Heart left ventricle (tissue), 13 donors: Measurements from ENCODE around the gene FGD3.

Experiments used
- CTCF ChIP-seq, 12 donors: fragments of 200-600 bp; sonication (generic) in 4 of 12; IDR thresholded peaks; one replicate each; pipeline versions ENCODE4 v1.5.0 to v1.8.0; 2018 to 2022; ENCODE audit warnings: antibody characterized with exemption in 12 of 12, mild to moderate bottlenecking in 5 of 12
- POLR2A ChIP-seq, 2 donors: fragments of 450-650 bp; IDR thresholded peaks; one replicate each; pipeline ENCODE4 v1.6.1; 2017; ENCODE audit warnings: antibody characterized with exemption in 2 of 2, mild to moderate bottlenecking in 2 of 2, moderate library complexity in 2 of 2
- donor health status: ischemic (EF 13 %, LVEDD 7.1; RV severe dilation, severe dysfunction).
- donor health status: DM: no; HTN: yes; CAD: no.
- donor health status: DM: no; HTN: no; CAD: no.
- donor health status: ischemic (EF 25% LVEDD 6.9; RV normal size, moderate dysfunction).
- donor health status: ischemic (EF 25% LVEDD 5.7; RV mildly dilated, moderate dysfunction).
- donor health status: ischemic (EF 35%, LVEDD 5.7; RV mildly dilated, moderate dysfunction).
- donor health status: nonischemic (EF 11% LVEDD 7.7; RV severe dilation, severe dysfunction).
- donor health status: DM: yes; HTN: yes; CAD: no.
- donor health status: PGD.
- donor health status: ischemic (EF 29% LVEDD 5.4; RV normal size, mild dysfunction).
- donor health status: nonischemic (EF 23%, LVEDD 6.1; RV moderate dilation, normal function).

GRCh38 chr9:92938025-92938424, 9.3 kb upstream of the FGD3 start:
- TF ChIP-seq CTCF (IDR thresholded peaks at IDR 0.05) = no peak
- no peak for TF ChIP-seq POLR2A (IDR thresholded peaks at IDR 0.05)
